DOHH2 (cell line): ENCODE data around the gene C2CD5.

Experiments used
- CTCF ChIP-seq: fragments of 200-600 bp; sonication (generic); IDR thresholded peaks from one replicate; pipeline ENCODE4 v1.5.1; 2014; ENCODE audit warnings: antibody characterized with exemption, mild to moderate bottlenecking, low read depth, low read length; ENCODE audit not compliant: poor library complexity, severe bottlenecking
- EZH2phosphoT487 ChIP-seq: fragments of 200-600 bp; sonication (generic); IDR thresholded peaks from 2 replicates; pipeline ENCODE4 v1.6.1; 2017; ENCODE audit warnings: borderline replicate concordance, mild to moderate bottlenecking, antibody characterized with exemption, low read length, moderate library complexity, mixed read lengths

- TF ChIP-seq CTCF = no peak
- no peak for TF ChIP-seq EZH2phosphoT487
These were observed 50.0 kb downstream of the C2CD5 start for GRCh38 chr12:22494319-22494718.
